ENCODE results near the gene PLPPR5.
"Not testable (repeated sequence)": the region's sequence is repeated elsewhere in the genome, so short reads cannot be mapped to it uniquely, and the experiment has no call there.

The PLPPR5 gene

DNA sequence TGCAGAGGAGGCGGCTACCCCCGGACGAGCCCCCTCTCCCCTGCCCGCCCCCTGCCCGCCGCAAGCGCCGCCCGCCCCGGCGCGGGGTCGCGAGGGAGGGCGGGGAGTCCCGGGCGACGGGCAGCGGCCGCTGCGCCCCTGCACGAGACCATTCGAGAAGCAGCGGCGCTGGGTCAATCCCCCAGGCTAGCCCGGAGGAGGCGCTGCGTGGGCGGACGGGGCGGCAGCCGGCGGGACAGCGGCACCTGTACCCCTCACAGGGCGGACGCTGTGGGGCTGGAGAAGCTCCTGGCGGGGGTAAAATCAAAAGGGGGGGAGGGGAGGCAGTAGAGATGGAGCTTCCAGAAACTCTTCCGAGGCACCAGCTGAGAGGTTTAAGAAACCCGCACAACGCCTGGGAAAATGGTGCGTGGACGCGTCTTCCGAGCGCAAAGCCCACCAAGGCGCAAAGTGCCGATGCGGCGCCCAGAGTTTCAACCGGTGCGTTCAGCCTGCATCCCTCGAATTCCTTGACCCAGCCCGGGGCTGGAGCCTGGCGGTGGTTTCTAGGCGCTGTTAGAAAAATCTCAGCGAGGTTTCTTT is at the start of gene PLPPR5:
PLPPR5 (minus strand) TSS at position 1 of the 582 bp plus-strand sequence. CDS start 190 bp downstream, outside the sequence.
- DNase-seq (ENCODE audit: low read depth in 1 of 2, low spot score in 1 of 2): no peak

DNA sequence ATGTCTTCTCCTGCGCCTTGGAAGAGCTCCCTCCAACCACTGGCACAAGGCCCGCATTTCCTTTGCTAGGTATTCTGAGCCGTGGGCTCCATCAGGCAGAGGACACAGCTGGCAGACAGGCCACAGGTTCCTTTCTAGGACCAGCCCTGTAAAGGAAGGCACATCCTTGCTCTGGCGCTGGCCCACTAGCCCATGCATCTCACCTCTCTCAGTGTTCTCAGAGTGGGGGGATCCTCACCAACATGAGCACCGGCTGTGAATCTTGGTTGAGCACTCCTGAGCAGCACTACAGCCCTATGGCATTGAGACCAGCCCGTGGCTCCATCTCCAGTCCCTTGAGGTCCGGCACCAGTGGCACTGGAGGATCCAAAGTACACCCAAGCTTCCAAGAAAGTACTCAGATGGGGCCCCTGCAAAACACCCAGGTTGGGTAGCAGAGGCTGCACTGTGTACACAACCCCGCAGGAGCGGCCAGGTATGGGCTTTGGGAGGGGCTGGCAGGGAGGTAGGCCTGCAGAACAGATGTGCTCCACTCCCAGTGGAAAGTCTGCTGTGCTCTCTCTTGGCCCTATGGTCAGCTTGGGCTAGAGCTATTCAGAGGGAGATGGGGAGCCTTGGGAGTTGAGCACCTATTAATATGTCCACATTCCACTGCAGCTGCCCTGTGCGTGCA is 47.1 kb upstream of the PLPPR5 start:
- DNase-seq (ENCODE audit: low read depth in 1 of 2, low spot score in 1 of 2): no peak

DNA sequence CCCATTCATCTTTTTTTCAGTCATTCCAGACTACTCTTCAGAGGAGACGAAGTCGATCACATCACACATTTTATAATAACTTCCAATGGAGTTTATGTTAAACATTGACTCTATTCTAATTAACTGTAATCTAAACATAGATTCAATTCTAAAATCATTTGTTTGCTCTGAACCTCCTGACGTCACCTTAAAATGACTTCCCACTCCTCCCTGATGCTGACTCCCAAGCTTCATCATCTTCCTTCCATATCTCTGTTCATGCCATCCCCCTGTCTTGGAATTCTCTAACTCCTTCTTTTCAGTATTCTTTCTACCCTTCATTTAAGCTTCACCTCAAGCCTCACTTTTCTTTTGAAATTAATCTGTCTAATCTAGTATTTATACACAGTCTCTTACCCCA is 45.1 kb upstream of the PLPPR5 start:
- DNase-seq (ENCODE audit: low read depth in 1 of 2, low spot score in 1 of 2): no peak

- not testable (repeated sequence) for DNase-seq (ENCODE audit: low read depth in 1 of 2, low spot score in 1 of 2)
These were observed 32.1 kb upstream of the PLPPR5 start for GRCh38 chr1:99036746-99037145.

DNA sequence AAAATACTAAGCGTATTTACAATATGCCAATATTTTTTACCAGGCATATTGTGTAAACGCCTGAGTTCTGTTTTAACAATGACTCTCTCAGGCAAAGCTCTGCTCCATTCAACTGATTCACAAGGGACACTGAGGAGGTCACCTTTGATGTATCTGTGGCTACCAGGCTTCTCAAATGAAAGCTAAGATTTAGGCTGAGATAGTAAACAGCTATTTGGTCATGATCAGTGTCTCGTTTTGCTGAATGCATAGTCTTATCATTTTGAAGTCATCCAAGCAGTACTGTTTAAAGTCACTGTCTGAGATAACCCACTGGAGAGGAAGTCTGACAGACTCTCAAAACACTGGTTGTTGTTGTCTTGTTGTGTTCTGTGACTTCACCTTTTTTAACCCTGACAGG is 13.7 kb upstream of the PLPPR5 start:
- no peak for DNase-seq (ENCODE audit: low read depth in 1 of 2, low spot score in 1 of 2)

DNA sequence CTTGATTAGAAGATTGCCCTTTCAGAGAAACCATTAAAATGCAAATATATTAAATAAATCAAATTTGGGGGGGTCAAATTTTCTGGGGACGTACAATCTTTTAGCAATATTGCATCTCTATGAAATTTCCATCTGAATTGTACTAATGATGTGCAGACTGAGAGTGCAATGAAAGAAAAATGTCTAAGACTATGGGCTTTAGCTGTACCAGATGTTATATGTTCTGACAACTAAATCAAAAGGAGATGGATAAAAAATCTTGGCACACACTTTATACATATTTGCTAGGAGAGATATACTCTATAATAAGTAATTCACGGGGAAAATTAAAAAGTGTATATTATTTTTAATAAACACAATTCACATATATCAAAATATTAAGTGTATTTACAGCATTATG is 13.0 kb upstream of the PLPPR5 start:
- DNase-seq (ENCODE audit: low read depth in 1 of 2, low spot score in 1 of 2): no peak

DNA sequence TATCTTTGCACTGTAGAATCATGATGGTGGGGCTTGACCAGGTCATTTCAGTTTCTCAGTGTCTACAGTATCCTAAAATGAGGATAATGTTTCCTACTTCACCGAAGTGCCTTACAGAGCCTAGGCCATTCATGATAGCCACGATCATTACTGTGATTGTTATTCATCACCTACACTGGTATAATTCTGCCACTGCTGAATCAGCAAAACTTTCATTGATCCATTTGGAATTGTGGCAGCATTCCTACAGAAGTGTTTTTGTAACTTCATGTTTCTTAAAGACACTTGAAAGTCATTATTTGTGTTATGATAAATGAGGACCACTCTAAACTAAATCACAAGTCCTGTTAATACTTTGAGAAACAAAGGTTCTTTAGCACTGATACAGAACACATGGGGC is 6.0 kb upstream of the PLPPR5 start:
- DNase-seq (ENCODE audit: low read depth in 1 of 2, low spot score in 1 of 2): no peak

- no peak for DNase-seq (ENCODE audit: low read depth in 1 of 2, low spot score in 1 of 2)
These were observed 2.7 kb upstream of the PLPPR5 start for GRCh38 chr1:99007366-99007765.

DNA sequence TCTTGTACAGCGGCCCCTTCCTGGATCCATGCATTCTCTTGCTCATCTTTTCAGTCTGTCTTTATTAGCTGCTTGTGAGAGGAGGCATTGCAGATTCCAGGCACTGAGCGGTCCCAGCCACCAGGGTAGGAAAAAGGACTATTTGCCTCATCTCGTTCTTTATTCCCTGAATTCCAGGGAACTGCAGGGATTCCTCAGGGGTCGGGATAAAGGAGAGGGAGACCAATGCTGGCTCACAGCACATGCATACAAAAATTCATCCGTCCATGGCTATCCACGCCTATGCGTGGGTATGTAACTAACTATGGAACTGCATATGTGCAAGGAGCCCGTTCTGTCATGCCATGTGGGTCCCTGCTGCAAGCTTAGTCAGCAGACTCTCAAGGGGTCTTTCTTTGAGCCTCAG is 879 bp upstream of the PLPPR5 start:
- DNase-seq (ENCODE audit: low read depth in 1 of 2, low spot score in 1 of 2): no peak

- DNase-seq (ENCODE audit: low read depth in 1 of 2, low spot score in 1 of 2): no peak
These were observed 304 bp downstream of the PLPPR5 start for GRCh38 chr1:99004254-99004860.

DNA sequence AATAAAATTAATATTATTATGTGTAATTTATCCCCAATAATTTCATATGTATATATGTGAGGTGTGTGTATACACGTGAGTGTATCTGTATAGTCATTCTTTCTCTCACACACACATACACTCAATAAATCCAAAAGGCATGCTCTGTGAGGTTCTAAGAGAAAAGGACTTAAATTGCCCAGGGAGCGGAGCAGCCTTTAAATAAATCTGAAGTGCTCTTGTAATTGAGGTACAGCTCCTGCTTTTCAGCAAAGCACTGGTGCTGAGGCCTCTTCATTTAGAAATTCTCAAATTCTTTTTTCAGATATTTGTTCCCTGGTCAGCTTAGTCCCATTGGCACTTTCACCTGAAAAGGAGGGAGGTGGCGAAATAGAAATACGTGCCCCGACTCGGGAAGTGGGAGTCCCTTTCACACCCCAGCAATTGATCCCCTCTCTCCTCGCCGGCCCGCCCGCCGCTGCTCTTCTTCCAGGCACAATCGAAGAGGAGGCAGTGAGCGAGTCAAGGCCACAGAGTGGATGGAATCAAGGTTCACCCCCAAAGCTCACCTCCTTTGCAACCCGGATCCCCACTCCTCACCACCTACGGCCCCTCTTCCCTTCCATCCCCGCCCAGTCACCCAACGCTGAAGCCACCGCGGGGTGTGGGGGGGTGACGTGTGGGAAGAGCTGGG is 944 bp downstream of the PLPPR5 start:
- no peak for DNase-seq (ENCODE audit: low read depth in 1 of 2, low spot score in 1 of 2)

DNA sequence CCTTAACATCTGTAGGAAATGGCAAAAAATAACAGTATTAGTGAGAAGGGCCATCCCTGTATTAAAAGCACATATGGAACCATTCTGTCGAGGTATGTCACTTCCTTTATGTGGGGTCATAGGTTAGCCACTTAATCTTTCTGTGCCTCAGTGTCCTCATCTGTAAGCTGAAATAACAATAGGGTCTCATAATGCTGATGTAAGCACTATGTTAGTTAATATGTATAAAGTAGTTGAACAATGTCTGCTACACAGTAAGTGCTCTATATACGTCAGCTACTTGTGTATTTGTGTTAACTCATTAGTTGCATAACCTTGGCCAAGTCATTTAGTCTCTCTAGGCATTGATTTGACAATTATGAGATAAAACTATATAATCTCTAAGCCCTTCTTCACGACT is 11.8 kb downstream of the PLPPR5 start:
- DNase-seq (ENCODE audit: low read depth in 1 of 2, low spot score in 1 of 2): no peak

DNA sequence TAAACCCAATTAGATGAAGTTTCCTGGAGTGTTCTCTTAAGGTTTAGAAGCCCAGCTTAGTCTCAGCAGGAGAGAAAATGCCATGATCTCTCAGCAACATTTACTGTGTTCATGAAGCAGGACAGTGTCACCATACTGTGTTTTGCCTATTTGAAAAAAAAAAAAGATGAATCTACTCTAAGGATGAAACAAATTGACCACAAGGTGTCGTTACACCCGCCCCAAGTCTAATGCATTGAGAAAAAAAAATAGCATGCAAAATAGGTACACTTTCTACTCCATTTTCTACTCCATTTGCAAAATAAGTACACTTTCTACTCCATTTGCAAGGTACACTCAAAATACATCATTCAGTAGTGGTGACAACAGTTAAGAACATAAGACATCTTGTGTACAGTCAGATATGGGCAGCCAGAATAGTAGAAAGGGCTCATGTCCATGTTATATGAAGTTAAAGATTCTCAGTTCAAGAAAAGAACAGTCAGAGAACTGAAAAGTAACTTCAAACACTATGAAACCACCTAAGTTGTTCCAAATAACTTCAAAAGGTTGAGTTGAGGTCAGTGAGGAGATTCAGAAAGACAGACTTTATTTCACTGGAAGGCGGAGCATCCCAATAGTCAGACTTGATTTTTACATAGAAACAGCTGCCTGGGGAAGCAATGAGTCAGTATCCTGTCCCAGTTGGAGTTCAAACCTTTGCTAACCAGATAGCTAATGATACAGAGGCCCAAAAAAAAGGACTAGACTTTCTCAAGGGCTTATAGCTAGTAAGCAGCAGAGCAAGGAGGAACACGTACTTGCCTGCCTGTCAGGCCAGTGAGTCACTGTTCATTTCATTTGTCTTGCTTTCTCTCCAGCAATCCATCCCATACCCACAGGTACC is 13.3 kb downstream of the PLPPR5 start:
- peak in 1 of 2 donors; percentile 30 for DNase-seq (ENCODE audit: low read depth in 1 of 2, low spot score in 1 of 2)

- no peak for DNase-seq (ENCODE audit: low read depth in 1 of 2, low spot score in 1 of 2)
These were observed 15.1 kb downstream of the PLPPR5 start for GRCh38 chr1:98989556-98989907.

GRCh38 chr1:98988904-98989555 is 15.6 kb downstream of the PLPPR5 start:
- no peak for DNase-seq (ENCODE audit: low read depth in 1 of 2, low spot score in 1 of 2)

- DNase-seq (ENCODE audit: low read depth in 1 of 2, low spot score in 1 of 2): no peak
These were observed 19.0 kb downstream of the PLPPR5 start for GRCh38 chr1:98985687-98986086.

DNA sequence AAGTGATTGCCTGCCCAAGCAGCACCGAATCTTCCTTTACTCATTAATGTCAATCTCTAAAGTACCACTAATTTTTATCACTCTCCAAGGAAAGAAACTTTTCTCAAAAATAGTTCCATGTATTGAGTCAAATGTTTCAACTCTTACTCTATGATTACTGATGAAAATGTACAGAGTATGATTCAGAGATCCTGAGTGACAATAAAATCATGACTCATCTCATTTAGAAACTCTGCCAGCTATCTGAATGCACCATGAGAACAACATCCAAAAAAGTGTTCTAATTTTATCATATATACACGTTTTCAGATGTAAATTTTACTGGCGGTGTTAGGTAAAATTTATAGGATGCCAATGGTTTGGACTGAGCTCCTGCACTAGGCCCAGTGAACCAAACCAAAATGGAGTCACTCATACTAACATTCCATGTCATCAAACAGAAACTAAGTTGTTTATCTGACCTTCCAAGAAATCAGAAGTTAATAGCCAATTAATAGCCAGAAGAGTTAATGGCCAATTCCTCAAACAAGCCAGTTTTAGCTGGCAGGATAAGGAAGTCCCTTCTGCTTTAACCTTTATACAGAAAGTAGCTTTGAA is 22.6 kb downstream of the PLPPR5 start:
- no peak for DNase-seq (ENCODE audit: low read depth in 1 of 2, low spot score in 1 of 2)

DNA sequence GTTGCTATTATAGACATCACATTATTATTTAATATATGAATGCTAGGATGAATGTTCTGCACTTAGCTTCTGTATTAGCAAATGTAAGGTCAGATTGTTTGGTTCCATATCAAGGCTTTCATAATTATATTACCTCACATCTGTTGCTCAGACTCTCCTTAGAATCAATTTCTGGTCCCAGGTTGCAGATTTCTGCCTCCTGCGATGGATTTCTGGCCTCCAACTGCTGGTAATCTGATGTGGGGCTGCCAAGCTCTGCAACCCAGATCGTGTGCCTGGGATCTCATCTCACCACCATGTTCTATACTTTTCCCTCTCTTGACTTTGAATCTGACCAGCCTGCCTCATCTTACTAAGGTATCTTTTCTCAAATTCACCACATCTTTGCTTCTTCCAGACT is 25.2 kb downstream of the PLPPR5 start:
- DNase-seq (ENCODE audit: low read depth in 1 of 2, low spot score in 1 of 2): no peak

- no peak for DNase-seq (ENCODE audit: low read depth in 1 of 2, low spot score in 1 of 2)
These were observed 28.9 kb downstream of the PLPPR5 start for GRCh38 chr1:98975810-98976209.

GRCh38 chr1:98975113-98975512 is 29.5 kb downstream of the PLPPR5 start:
- DNase-seq (ENCODE audit: low read depth in 1 of 2, low spot score in 1 of 2): no peak

All from activated CD4-positive, alpha-beta T cell treated with anti-CD3 and anti-CD28 coated beads, Interleukin-2, amount 50 U/mL, for 24 hours (primary cell).